Dedifferentiated amniotic fluid mesenchymal stem cell (primary cell): Measurements from ENCODE around the gene ADCY5.
A peak's percentile ranks its signal among the peaks of the same experiment; 100 is the strongest.

Source experiments
- DNase-seq: peaks from one replicate; pipeline ENCODE4 v3.0.0-alpha.2; 2016; ENCODE audit errors: extremely low spot score

The ADCY5 gene

DNA sequence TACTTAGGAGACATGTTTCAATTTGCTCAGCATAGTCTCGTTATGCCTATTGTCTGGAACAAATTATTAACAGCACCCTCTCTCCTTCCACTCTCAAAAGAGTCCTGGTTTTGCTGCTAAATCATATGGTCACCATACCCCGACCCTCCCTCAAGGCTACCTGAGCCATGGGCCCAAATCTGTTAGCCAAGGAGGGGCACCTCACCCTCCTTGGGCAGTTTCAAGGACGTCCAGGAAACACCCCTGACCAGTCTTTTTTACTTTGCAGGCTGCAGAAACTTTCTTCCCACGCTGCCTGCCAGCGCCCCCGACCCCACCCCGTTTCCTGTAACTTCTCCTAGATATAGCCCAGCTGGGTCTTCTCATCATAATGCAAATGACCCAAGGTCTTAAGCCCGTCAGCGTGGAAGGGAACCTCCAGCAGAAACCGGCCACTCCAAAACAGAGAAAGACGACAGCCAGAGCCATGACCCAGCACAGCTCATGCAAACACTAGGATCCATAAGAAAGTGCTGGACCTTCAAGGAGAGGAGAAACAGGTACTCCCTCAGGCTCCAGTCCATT lies 62.3 kb downstream of the ADCY5 start:
- no peak for DNase-seq

DNA sequence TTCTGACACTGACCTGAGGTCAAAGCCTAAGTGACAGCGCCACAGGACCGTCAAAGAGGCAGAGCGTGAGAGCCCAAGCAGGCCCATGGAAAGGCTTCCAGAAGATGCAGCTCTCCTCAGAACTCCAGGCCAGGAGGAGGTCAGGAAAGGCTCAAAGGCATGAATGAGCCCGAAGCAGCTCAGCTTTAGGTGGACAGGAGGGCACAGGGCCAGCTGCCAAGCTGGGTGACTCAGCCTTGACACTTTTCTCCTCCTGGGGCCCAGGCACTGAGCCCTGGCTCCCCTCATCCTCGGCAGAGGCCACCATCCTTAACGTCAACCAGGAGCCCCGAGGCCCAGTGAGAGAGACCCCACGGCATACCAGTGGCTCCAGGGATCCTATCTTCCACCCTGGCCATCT lies 62.9 kb downstream of the ADCY5 start:
- DNase-seq: no peak

DNA sequence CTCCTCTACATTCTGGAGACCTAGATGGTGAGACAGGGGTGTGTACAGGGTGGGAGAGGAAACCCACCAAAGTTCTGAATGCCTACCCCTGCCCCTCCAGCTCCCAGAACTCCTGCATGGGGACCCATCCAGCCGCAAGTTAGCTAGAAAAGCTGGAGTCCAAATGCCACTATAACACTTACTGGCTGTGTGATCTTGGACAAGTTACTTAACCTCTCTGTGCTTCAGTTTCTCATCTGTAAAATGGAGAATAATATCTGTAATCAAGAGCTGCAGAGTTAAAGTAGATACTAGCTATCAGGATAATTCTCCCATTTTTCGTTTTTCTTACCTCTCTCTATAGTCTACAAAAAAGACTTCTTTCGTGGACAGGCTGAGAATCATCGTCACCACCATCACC lies 63.4 kb downstream of the ADCY5 start:
- DNase-seq: no peak

- no peak for DNase-seq
Measured at GRCh38 chr3:123385001-123385401, 63.9 kb downstream of the ADCY5 start.

- no peak for DNase-seq
Measured at GRCh38 chr3:123384256-123384655, 64.6 kb downstream of the ADCY5 start.

GRCh38 chr3:123383091-123384053 lies 65.5 kb downstream of the ADCY5 start:
- peak; percentile 67 for DNase-seq

GRCh38 chr3:123380261-123380660 lies 68.6 kb downstream of the ADCY5 start:
- DNase-seq: no peak

DNA sequence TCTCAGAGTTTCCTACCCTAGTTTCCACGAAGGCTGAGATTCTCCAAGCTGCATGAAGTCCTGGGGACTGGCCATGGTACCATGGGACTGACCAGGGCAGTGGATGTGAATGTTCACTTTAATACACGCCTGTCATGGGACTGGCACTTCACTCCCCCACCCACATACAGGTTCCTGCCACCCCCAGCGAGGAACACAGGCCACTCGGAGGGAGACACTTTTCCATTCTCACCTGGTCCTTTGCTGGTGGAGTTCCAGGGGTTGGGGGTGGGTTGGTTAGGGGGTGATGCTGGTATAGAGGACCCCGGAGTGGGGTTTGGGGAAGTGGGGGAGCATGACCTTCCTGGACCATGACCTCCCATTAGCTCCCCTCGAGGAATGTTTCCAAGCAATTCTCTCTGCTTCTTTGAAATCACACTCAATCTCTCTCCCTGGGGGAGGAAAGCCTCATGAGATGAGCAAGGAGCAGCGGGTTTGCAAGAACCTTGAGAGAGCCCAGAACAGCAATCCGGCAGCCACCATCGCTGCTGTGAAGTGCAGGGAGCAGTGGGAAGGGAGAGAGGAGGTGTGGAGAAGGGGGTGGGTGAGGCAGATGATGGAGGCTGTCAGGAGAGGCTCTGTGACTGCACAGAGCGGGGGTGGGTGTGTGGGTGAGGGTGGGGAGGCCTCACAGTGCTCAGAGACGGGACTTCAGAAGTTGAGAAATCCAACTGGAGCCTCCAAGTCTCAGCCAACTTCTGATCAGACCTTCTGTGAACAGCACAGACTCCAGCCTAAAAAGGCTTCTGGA lies 69.7 kb downstream of the ADCY5 start:
- no peak for DNase-seq

DNA sequence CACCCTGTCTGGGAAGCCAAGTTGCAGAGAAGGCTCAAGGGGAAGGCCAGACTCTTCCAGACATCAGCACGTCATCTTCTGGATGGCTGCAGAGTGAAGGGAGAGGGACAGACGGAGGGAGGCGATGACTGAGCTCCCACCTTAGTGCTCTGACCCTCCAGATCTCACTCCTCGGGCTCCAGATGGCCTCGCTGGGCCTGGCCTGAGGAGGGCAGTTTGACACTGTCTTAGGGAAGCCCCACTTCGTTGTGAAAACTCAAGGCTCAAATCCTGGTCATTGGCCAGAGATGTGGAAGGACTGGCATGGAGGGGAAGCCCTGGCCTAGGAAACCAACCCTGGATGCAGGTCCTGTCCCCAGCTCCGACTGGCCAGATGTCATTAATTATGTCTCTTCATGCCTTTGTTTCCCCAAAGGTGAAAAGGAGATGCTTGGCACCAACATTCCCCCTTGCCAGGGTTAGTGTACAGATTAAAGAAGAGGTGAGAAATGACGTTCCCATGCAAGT lies 70.4 kb downstream of the ADCY5 start:
- DNase-seq: no peak

GRCh38 chr3:123377243-123377740 lies 71.6 kb downstream of the ADCY5 start:
- no peak for DNase-seq

GRCh38 chr3:123376451-123377242 lies 72.2 kb downstream of the ADCY5 start:
- no peak for DNase-seq

- DNase-seq: no peak
Measured at GRCh38 chr3:123375014-123375940, 73.6 kb downstream of the ADCY5 start.

- DNase-seq: no peak
Measured at GRCh38 chr3:123374016-123374415, 74.9 kb downstream of the ADCY5 start.

DNA sequence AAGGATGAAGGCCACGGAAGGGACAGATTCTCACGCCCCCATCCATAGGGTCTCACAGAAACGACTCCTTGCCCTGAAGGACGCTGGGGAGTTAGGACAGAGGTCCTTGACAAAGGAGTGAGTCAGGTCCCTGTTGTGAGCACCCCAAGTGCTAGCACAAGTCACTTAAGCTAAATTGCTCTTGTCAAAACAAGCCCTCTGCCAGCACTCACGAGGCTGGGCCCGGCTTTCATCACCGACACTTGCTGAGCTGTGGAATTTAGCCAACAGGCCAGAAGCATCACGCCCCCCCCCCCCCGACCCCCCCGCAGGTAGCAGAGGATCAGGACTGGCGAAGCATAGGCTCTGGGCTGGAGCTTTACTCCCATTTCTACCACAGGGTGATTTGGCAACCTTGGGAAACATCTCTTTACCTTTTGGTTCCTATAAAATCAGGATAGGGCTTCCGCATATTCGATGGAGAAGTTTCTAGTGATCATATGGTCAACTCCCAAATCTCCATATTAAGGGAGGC lies 75.4 kb downstream of the ADCY5 start:
- no peak for DNase-seq

DNA sequence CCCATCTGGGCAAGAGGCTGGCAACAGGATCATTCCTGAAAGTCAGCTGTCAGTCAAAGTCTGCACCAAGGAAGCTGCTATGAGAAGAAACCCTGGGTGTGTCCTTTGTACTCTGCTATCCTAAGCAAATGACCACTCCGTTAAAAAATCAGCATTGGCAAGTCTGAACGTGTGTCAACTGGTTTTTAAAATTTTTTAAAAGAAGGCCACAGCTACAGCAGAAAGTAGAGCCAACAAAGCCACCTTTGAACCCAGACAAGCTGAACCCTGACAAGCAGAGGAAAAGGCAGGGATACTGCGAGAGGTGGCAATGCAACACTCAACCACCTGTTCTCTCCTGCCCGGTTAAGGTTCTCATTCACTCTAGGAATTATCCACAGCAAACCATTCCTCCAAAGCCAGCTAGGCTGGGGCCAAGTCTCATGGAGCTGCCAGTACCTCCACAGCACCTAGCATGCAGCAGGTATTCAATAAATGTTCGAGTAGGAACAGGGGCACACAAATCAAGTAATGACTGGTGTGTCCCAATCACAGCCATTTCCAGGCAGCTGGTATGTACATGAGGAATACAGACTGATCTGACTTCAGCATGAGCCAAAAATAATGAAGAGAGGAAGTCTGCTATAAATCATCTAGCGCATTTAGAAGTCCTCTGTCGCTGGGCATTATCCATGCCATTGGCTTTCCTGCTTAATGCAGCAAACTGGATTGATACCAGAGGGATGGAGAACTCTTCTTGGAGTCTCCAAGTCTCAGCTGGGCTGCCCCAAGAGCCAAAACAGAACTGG lies 76.0 kb downstream of the ADCY5 start:
- DNase-seq: no peak

DNA sequence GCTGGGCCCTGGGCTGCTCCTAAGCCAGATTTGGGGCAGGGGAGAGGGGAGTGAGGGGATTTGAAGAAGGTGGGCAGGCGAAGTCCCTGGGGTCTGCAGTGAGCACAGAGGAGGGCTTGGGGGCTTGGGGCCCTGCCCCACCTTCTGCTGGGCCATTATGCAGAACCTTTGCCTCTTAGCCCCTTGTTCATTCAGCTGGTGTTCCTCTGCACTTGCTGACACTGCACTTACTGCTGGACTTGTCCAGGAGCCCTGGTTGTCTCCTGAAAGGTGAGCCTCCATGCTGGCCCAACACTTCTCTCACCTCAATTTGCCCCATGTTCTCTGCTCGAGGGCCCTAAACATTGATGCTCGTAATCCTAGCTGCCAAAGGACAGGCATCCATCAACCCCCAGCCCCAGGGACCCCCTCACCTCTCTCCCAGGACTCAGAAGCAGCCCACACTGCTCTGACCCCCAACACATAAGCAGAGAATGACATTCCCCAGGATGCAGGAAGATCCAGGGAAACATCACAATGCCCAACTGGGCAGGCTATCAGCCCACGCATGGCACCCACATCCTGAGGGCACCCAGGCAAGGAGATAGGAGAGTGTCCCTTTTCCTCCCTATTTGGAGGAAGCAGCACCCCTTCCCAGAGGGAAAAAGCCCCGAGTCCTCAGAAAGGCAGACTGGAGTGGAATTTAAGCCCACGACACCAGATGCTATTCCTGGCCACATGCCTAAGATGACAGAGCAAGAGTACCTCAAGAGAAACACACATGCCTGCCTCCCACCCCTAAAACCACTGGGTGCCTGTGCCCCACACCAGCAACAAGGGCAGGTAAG lies 76.8 kb downstream of the ADCY5 start:
- DNase-seq: no peak

GRCh38 chr3:123371426-123371825 lies 77.5 kb downstream of the ADCY5 start:
- no peak for DNase-seq

GRCh38 chr3:123370819-123371218 lies 78.1 kb downstream of the ADCY5 start:
- no peak for DNase-seq
